ENCODE data around the gene OTUB1. TPM values are rescaled to one million over a fixed set of nuclear protein-coding genes. Genes with fewer than 3 reads are reported as not detected.
A peak's percentile ranks its signal among the peaks of the same experiment; 100 is the strongest.

OTUB1 gene
- total and polyA plus RNA-seq, 9 of the 15 experiments (the other 6 are each of a cell fraction or from before 2014, with no cell fraction given): 29.5 to 134 (median 66.1) TPM

- TF ChIP-seq MGA (IDR thresholded peaks at IDR 0.05) (peak; percentile 35; the same call in 1 of the 2 replicates), CHD1 (IDR thresholded peaks at IDR 0.05; ENCODE audit: low read length) (peak; percentile 46), MTA2 (IDR thresholded peaks at IDR 0.05; ENCODE audit: low read depth) (0 out of 2 replicates have a peak, but pooled peaks have one; percentile 9), HNRNPUL1 (IDR thresholded peaks at IDR 0.05; ENCODE audit: low read length) (no peak), CBX3 (IDR thresholded peaks at IDR 0.05; ENCODE audit: borderline replicate concordance in 1 of 2, low read length in 2 of 2) (no peak), TOE1 (IDR thresholded peaks at IDR 0.05; ENCODE audit: borderline replicate concordance) (no peak), TOE1 (CRISPR knock-in tag; IDR thresholded peaks at IDR 0.05; ENCODE audit: borderline replicate concordance, low read depth) (no peak), FOXK2 (conservative IDR thresholded peaks at IDR 0.05 in 1 of 2, IDR thresholded peaks at IDR 0.05 in 1 of 2; ENCODE audit: low read depth in 2 of 2) (0 out of 4 replicates have a peak, but pooled peaks have one; percentile 13 to 44), ZNF134 (CRISPR knock-in tag; conservative IDR thresholded peaks at IDR 0.05) (no peak), ZNF324 (CRISPR knock-in tag; IDR thresholded peaks at IDR 0.05) (no peak), RBM15 (IDR thresholded peaks at IDR 0.05; ENCODE audit: insufficient read depth, low read length) (no peak), BHLHE40 (IDR thresholded peaks at IDR 0.05; ENCODE audit: low read length) (no peak)
Observed at GRCh38 chr11:63939397-63939891, 46.8 kb upstream of the OTUB1 start (continued).

Data from K562 (cell line).